ENCODE measurements around the gene RHOA. TPM values are rescaled to one million over a fixed set of nuclear protein-coding genes. Genes with fewer than 3 reads are reported as not detected.
A peak's percentile ranks its signal among the peaks of the same experiment; 100 is the strongest.
"Not testable (repeated sequence)": the region's sequence is repeated elsewhere in the genome, so short reads cannot be mapped to it uniquely, and the experiment has no call there.

Gene RHOA
- total and polyA plus RNA-seq, 8 donors, result 107 to 461 (median 357) TPM

GRCh38 chr3:49411535-49411967, 225 bp downstream of the RHOA start:
- DNase-seq, result peak; percentile 66 to 81

DNA sequence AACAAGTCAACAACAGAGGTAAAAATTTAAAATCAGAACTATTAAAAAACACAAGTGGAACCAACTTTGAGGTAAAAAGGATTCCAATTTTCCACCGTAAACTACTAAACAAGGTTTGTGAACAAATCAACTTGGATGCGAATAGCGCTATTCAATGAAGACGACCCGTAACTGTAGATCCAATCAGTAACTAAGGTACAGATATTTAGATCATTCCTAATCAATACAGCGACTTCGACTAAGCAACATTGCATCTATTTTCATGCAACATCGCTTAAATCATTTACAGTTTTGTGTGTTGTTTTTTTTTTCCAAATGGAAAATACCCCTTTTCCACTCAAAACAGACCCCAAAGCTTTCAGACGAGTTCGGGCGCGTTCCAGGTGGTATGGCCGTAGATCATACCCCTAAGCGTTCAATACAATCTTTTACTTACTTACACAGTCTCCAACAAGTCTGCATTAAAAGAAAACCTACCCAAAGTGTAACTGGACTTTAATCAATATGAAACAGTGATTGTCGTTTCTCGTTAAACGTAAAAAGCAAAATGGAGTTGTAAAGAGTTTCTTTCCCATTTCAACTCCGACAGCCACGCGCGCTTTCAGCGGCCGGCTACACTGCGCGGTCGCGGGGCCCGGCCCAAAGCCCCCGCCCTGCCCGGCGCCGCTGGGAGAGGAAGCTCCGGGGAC, 786 bp downstream of the RHOA start:
- Histone ChIP-seq H3K36me3 (peaks cover 0 to 17% (median 15%) of the 10 kb centered on the region in 4 donors), H3K4me3 (peak overlapping the region; percentile 72 to 98 (median 86)), H3K4me1 (peaks cover 58 to 82% (median 77%) of the 10 kb centered on the region in 4 donors), H3K9me3 (no peaks in the 10 kb centered on the region), H3K27ac (peak overlapping the region; percentile 96 to 100 (median 99)), H3K27me3 (no peaks in the 10 kb centered on the region)
- DNase-seq, result no peak
- intact Hi-C loops (cut with DNase I; ENCODE audit: low total_unique reads), result no loop called here
- 0 to 1% (median 0%) methylated on average over 29 to 33 of the region's 33 CpGs for WGBS, 5 donors
- peak in 1 of 3 donors; percentile 2 for TF ChIP-seq POLR2AphosphoS5 (IDR thresholded peaks at IDR 0.05)
- no peak for TF ChIP-seq CTCF (IDR thresholded peaks at IDR 0.05)
- TF ChIP-seq POLR2A (IDR thresholded peaks at IDR 0.05), result no peak

More at GRCh38 chr3:49411535-49411967, 225 bp downstream of the RHOA start:
- WGBS, 5 donors, result 0 to 1% (median 0%) methylated on average over 8 to 59 of the region's 59 CpGs
- peak overlapping the region; percentile 72 to 98 (median 86) for H3K4me3 ChIP-seq
- no peaks in the 10 kb centered on the region for H3K27me3 ChIP-seq
- H3K36me3 ChIP-seq, result peaks cover 0 to 23% (median 21%) of the 10 kb centered on the region in 4 donors
- intact Hi-C loops (cut with DNase I; ENCODE audit: low total_unique reads), result no loop called here
- H3K4me1 ChIP-seq, result peaks cover 59 to 82% (median 77%) of the 10 kb centered on the region in 4 donors
- TF ChIP-seq POLR2A (IDR thresholded peaks at IDR 0.05), result no peak
- peak in 1 of 3 donors; percentile 59 for TF ChIP-seq POLR2AphosphoS5 (IDR thresholded peaks at IDR 0.05)
- H3K9me3 ChIP-seq, result no peaks in the 10 kb centered on the region
- H3K27ac ChIP-seq, result peak overlapping the region; percentile 96 to 100 (median 99)

GRCh38 chr3:49410066-49410845, 1.5 kb downstream of the RHOA start:
- intact Hi-C loops (cut with DNase I; ENCODE audit: low total_unique reads), result no loop called here
- WGBS, 5 donors, result 11 to 19% (median 17%) methylated on average over 4 of the region's 4 CpGs
- H3K9me3 ChIP-seq, result no peaks in the 10 kb centered on the region
- no peaks in the 10 kb centered on the region for H3K27me3 ChIP-seq
- peak overlapping the region in 4 of 5 donors; percentile 96 to 100 (median 98) for H3K27ac ChIP-seq
- H3K36me3 ChIP-seq, result peaks cover 0 to 10% (median 8%) of the 10 kb centered on the region in 4 donors
- DNase-seq, result no peak
- H3K4me1 ChIP-seq, result peaks cover 52 to 82% (median 76%) of the 10 kb centered on the region in 4 donors
- TF ChIP-seq EP300 (IDR thresholded peaks at IDR 0.05), result no peak
- TF ChIP-seq POLR2A (IDR thresholded peaks at IDR 0.05), result no peak
- no peak for TF ChIP-seq POLR2AphosphoS5 (IDR thresholded peaks at IDR 0.05)
- no peak for TF ChIP-seq CTCF (IDR thresholded peaks at IDR 0.05)
- peak overlapping the region; percentile 72 to 98 (median 86) for H3K4me3 ChIP-seq

DNA sequence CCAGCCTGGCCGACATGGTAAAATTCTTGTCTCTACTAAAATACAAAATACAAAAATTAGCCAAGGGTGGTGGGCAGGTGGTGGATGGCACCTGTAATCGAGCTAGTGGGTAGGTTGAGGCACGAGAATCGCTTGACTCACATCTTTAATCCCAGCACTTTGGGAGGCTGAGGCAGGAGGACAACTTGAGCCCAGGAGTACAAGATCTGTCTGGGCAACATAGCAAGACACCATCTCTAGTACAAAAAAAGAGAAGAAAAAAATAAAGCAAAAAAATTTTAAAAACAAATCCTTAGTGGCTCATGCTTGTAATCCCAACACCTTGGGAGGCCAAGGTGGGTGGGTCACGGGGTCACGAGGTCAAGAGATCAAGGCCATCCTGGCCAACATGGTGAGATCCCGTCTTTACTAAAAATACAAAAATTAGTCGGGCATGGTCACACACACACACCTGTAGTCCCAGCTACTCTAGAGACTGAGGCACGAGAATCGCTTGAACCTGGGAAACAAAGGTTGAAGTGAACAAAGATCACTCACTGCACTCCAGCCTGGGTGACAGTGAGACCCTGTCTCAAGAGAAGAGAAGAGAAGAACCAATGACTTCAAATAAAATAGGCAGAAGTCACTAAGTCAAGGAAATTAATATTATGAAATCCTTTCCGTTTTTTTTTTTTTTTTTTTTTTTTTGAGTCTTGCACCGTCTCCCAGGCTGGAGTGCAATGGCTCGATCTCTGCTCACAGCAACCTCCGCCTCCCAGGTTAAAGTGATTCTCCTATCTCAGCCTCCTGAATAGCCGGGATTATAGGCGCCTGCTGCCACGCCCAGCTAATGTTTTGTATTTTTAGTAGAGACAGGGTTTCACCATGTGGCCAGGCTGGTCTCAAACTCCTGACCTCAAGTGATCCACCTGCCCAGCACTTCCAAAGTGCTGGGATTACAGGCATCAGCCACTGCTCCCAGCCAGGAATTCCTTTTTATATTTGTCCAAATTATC, 4.9 kb downstream of the RHOA start:
- Histone ChIP-seq H3K4me1 (peaks cover 43 to 87% (median 65%) of the 10 kb centered on the region in 4 donors), H3K36me3 (peaks cover 0 to 14% (median 9%) of the 10 kb centered on the region in 4 donors), H3K9me3 (no peaks in the 10 kb centered on the region), H3K27me3 (no peaks in the 10 kb centered on the region), H3K4me3 (peak overlapping the region in 1 of 4 donors; percentile 6), H3K27ac (peak overlapping the region in 4 of 5 donors; percentile 2 to 72 (median 57))
- 52 to 57% (median 53%) methylated on average over 17 of the region's 17 CpGs for WGBS, 5 donors
- no peak for TF ChIP-seq CTCF (IDR thresholded peaks at IDR 0.05)
- no peak for TF ChIP-seq EP300 (IDR thresholded peaks at IDR 0.05)
- TF ChIP-seq POLR2AphosphoS5 (IDR thresholded peaks at IDR 0.05), result no peak
- no peak for TF ChIP-seq POLR2A (IDR thresholded peaks at IDR 0.05)
- intact Hi-C loops (cut with DNase I; ENCODE audit: low total_unique reads), result no loop called here
- DNase-seq, result no peak

DNA sequence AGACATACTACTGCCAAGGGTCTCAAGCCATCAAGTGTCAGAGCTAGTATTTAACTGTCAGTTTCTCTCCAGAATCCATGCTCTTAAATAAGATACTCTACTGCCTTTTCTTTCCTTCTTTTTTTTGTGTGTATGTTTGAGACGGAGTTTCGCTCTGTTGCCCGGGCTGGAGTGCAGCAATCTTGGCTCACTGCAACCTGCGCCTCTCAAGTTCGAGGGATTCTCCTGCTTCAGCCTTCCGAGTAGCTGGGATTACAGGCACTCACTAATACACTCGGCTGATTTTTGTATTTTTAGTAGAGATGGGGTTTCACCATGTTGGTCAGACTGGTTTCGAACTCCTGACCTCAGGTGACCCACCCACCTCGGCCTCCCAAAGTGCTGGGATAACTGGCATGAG, 6.2 kb downstream of the RHOA start:
- H3K27me3 ChIP-seq; DNase-seq; H3K9me3 ChIP-seq; intact Hi-C loops (cut with DNase I; ENCODE audit: low total_unique reads): not testable (repeated sequence)
- peaks cover 48 to 98% (median 72%) of the 10 kb centered on the region in 4 donors for H3K4me1 ChIP-seq
- H3K4me3 ChIP-seq, result peak overlapping the region in 1 of 4 donors; percentile 1
- WGBS, 5 donors, result 37 to 61% (median 55%) methylated on average over 9 of the region's 9 CpGs
- peak overlapping the region in 4 of 5 donors; percentile 25 to 72 (median 57) for H3K27ac ChIP-seq
- H3K36me3 ChIP-seq, result peaks cover 0 to 19% (median 9%) of the 10 kb centered on the region in 4 donors
